Ramos (cell line): ENCODE results near the gene EXTL1.
"Not testable (repeated sequence)": the region's sequence is repeated elsewhere in the genome, so short reads cannot be mapped to it uniquely, and the experiment has no call there.

Experiments used
- in situ Hi-C: fragments of 300-500 bp; cut with MboI; formaldehyde crosslinking; loops from one replicate; pipeline ENCODE4 v1.14.3; 2022; ENCODE audit warnings: low sequenced_read_pairs; ENCODE audit not compliant: unreplicated experiment

Gene EXTL1, protein sequence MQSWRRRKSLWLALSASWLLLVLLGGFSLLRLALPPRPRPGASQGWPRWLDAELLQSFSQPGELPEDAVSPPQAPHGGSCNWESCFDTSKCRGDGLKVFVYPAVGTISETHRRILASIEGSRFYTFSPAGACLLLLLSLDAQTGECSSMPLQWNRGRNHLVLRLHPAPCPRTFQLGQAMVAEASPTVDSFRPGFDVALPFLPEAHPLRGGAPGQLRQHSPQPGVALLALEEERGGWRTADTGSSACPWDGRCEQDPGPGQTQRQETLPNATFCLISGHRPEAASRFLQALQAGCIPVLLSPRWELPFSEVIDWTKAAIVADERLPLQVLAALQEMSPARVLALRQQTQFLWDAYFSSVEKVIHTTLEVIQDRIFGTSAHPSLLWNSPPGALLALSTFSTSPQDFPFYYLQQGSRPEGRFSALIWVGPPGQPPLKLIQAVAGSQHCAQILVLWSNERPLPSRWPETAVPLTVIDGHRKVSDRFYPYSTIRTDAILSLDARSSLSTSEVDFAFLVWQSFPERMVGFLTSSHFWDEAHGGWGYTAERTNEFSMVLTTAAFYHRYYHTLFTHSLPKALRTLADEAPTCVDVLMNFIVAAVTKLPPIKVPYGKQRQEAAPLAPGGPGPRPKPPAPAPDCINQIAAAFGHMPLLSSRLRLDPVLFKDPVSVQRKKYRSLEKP

DNA sequence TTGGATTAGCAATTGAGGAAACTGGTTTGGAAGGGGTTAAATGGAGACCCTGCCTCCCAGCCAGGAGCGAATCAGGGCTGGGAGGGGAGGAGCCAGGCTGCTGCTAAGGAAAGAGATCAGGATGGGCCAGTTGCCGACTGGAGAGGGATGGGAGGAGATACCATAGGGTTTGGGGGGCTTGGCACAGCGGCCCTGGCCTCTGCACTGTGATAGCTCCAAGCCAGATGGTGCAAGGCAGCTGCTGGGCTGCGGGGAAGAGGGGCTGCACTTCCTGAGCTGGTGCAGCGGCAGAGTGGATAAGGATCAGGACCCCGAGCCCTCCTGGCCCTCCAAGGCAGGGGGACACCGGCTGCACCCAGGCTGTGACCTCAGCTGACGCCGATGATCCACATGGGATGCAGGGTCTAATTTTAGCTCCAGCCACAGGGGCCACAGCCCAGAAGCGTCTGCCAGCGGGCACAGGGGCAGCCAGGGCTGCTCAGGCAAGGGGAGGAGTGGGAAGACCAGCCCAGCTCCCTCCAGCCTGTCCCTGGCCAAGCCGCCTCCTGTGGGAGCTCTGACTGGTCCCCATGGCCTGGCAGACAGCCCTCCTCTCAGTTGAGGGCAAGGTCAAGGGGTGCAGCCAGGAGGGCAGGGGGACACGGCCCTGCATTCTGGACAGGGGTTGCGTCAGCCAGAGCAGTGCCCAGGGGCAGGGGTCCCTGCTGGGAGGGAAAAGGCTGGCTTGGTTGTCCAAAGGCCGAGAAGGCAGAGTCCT lies at the start of gene EXTL1:
EXTL1 (plus strand) TSS at position 129 of the 757 bp plus-strand sequence. CDS start 872 bp downstream, outside the sequence.
- in situ Hi-C loops, result no loop called here

DNA sequence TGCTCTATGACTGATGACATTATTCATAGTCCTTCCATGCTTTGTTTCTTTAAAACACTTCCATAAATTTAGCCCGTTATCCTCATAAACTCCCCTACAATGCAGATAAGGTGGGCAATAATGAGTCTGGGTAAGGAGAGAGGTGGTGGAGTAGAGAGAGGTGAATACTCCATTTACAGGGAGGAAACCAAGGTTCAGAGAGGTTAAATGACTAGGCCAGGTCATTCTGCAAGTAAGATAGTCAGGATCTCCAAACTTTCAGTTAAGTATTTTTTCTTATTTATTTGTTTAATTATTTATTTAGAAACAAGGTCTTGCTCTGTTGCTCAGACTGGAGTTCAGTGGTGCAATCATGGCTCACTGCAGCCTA lies 49.8 kb upstream of the EXTL1 start:
- in situ Hi-C loops, result no loop called here

DNA sequence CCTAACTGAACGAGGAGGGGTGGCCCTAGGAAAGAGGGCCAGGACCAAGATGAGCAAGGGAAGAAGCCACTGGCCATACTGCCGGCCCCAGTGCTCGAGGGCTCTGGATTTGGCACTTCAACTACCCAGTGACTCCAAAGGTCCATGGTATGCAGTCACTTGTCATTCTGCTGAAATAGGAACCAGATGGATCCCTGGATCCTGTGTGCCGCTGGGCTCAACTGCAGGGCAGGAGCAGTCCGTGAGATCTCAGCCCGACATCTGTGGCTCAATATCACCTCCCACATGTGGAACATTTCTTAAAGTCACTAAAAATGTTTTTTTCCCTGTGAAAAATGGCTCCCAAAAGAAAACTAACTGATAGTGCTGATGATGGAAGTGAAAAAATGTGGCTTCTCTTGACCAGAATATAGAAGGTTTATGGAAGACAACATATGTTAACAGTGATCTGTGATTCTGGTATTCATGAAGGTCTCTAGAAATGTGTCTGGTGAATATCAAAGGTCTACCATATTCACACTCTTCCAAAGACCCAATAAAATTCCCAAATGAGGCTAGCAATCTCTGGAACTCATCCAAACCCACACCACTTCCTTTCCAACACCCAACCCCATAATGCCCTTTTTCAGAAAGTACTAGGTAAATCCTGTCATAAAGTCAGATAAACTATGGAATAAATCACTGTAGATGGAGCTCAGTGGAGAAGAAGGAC lies 47.8 kb upstream of the EXTL1 start:
- in situ Hi-C loops, result no loop called here

DNA sequence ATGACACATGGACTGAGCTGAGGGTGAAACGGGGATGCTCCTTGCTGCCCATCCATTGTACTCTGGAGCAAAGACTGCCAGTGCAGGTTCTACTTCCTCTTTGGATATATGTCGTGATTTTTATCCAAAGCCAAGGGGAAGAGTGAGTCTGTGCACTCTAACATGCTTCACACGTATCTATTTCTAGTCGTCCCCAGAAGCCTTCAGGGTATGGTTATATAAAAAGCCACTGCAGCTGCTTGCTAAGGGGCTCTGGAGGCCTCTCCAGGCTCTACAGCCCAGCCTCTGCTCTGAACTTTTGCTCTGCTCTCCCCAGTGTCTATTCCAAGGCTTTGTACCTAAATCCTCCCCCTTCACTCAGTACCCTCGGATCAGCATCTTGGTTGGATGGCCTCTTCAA lies 43.8 kb upstream of the EXTL1 start:
- in situ Hi-C loops, result no loop called here

DNA sequence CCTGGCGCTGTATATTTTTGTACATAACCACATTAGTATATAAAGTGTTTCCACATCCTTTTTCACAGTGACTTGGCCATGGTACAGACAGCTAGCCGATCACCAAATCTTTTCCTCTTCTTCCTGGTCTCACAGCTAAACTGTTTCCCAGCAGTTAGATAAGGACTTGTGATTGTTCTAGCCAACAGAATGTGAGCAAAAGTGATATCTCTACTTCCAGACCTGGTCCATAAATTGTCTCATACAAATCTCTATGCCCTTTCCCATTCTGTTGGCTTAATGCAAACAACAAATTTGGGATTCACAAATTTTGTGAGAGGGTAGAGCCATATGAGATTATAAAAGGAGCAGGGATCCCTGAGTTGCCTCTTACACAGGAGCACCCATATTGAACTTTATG lies 43.2 kb upstream of the EXTL1 start:
- in situ Hi-C loops, result no loop called here

DNA sequence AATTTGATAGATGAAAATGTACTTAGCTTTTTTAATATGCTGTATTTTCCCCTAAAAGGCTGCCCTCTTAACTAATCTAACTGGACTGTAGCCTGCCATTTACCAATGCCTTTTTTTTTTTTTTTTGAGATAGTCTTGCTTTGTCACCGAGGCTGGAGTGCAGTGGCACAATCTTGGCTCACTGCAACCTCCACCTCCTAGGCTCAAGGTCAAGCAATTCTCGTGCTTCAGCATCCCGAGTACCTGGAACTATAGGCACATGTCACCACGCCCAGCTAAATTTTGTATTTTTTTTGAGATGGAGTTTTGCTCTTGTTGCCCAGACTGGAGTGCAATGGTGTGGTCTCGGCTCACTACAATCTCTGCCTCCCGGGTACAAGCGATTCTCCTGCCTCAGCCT lies 42.4 kb upstream of the EXTL1 start:
- in situ Hi-C loops, result no loop called here

DNA sequence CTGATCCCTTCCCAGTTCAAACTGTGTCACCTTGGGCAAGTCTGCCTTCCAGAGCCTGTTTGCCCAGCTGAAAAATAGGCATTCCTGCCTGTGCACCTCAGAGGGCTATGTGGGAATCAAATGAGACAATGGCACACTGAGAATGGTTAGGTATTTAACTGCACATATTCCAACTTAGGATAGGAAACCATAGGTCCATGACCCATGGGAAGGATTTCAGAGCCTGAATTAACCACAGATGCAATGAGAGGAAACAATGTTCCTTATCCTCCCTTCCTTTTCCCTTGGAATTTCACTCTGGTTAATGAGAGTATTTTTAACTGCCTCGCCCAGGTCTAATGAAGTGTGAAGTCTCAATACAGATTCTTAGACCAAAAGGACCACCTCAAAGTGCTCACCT lies 36.4 kb upstream of the EXTL1 start:
- in situ Hi-C loops, result no loop called here

DNA sequence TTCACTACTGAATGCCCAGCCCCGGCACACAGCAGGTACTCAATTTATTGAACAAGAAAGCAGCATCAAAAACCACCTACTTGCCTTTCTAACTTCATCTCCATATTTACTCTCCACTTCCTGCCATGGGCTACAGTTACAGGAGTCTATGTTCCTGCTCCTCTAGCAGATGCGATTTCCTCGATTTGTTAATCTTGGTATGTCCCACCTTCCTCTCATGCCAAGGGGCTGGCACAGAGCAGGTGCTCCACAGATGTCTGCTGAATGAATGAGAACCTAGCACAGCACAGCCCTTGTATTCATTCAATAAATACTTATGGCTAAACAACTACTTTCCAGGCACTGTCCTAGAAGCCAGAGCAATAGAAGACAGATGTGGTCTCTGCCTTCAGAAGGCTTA lies 35.9 kb upstream of the EXTL1 start:
- in situ Hi-C loops, result no loop called here

DNA sequence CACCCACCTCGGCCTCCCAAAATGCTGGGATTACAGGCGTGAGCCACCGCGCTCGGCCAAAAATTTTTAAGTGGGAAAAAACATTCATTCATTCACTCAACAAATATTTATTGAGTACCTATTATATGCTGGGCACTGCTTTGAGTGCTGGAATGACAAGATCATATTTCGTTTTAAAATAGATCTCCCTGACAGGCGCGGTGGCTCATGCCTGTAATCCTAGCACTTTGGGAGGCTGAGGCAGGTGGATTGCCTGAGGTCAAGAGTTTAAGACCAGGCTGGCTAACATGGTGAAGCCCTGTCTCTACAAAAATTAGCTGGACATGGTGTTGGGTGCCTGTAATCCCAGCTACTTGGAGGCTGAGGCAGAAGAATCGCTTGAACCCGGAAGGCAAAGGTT lies 34.8 kb upstream of the EXTL1 start:
- in situ Hi-C loops, result not testable (repeated sequence)

DNA sequence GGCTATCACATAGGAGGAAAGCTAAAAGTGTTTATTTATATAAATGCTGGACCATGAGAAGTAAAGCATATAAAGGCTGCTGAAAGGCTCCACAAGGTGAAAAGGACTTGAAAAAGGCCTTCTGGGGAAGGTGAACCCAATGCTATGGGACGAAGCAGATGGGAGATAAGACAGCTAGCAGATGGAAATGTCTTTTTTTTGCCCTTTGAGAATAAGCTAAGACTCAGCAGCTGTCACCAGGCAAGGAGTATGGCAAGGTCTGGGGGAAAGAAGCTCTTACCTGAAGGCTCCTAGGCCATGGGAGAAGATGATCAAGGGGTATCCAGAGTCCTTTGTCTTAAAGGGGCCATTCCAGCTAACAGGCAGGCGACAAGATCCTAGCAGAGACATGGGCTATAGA lies 33.6 kb upstream of the EXTL1 start:
- in situ Hi-C loops, result no loop called here

DNA sequence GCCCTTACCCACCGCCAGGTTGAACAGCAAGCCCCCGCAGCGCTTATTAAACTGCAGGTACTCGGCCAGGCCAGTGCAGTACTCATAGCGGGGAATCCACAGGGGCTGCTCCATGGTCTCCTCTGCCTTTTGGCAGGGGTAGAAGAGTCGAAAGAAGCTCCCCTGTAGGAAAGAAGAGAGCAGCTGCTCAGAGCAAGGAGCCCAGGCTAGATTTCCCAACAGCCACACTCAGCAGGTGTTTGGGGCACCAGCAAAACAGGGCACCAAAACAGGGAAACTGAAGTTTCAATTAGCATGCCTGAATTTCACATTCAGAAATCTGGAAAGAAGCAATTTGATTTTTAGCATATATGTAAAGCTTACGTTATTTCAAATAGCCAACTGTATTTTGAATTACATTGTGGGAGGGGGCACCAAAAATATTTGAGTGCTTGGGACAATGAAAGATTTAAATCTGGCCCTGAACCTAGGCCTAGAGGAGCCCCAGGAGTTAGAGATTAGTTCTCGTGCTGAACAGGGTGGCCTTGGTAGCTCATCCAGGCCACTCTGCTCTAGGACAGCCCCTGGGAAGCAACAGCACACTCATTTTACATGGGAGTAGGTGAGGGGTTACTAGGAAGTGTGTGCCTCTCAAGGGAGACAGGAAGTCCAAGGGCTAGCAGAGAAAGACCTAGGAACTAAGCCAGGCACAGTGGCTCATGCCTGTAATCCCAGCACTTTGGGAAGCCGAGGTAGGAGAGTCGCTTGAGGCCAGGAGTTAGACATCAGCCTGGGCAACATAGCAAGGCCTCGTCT lies 31.9 kb upstream of the EXTL1 start:
- in situ Hi-C loops, result no loop called here

DNA sequence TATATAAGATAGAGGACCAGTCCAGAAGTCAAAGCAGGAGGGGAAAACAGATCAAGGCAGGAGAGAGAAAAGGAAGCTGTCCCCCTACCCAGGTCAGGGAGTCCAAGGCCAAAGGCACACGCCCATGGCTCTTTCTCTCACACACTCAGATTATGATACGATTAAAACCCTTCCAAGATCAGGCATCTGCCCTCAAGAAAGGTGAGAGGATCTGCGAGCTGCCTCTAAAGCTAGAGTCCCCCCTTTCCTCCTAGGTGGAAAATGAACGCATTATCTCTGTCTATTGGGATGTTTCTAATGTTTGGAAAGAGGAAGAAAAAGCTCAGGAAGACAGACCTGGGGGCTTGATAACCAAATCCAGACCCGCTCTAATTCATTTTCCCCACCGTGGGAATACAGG lies 31.3 kb upstream of the EXTL1 start:
- in situ Hi-C loops, result no loop called here

DNA sequence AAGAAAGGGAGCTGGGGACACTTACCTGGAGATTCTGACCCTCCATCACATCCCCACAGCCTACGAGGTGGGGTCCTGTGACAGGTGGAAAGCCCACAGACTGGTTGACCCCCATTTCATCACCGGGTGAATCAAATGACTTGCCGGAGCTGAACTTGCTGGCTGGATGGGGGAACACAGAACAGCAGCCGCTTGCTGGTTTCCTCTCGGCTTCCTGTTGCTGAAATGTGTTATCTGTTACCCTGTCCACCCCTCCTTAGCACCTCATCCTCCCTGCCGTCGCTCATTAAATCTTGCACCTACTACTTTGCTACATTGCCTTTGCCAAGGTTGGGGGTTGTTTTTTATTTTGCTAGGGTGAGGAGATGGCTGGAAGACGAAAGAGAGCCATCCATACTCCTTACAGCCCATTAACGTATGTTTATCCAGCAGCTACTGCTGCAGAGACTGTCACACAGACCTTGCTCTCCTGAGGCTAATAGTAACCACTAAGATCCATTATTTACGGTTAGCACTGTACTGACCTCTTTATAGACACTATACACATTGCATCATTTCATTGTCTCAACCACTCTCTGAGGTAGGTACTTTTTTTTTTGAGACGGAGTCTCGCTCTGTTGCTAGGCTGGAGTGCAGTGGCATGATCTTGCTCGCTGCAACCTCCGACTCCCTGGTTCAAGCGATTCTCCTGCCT lies 30.7 kb upstream of the EXTL1 start:
- in situ Hi-C loops, result no loop called here

DNA sequence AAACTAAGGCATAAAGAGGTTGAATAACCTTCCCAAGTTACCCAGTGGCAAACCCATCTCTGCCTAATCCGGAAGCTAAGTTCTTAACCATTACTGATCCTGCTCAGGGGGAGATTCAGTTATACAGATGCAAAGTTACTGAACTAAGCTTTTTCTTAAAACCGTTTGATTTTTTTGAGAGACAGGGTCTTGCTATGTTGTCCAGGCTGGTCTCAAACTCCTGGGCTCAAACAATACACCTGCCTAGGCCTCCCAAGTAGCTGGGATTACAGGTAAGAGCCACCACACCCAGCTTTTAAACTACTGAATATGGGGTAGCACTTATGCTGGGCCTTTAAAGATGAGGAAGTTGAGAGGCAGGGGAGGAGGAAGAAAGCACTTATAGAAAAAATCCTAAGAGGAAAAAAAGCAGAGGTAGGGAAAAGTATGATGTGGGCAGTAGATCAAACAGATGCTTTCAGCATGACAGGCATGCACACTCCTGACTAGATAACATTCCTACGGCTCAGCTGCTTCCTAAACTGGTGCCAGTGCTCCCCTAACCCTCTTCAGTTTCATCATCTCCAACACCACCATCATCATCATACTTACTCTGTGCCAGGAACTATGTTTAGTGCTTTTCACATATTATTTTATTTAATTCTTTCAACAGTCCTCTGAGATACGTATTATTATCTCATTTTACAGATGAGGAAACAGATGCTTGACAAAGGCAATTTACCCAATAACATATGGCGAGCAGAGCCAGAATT lies 29.5 kb upstream of the EXTL1 start:
- in situ Hi-C loops, result no loop called here

DNA sequence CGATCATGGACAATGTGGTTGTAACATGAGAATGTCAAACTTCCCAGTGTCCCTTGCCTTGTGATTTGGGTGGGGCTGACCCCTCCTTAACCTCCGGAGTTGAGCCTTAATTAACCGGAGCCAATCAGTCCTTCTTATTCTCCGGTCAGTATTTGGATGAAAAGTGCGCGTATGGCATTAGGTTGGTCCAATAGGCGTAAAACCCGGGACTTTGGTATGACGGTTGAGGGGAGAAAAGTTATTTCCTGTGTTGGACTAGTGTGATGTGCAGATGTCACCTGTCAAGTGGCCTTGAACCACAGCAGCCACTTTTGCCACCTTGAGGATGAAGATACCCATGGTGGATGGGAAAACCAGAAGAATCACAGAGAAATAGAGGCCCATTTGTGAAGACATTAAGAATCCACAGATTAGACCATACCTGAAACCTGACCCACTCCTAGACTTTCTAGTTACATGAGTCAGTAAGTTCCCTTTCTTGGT lies 28.8 kb upstream of the EXTL1 start:
- in situ Hi-C loops, result no loop called here

DNA sequence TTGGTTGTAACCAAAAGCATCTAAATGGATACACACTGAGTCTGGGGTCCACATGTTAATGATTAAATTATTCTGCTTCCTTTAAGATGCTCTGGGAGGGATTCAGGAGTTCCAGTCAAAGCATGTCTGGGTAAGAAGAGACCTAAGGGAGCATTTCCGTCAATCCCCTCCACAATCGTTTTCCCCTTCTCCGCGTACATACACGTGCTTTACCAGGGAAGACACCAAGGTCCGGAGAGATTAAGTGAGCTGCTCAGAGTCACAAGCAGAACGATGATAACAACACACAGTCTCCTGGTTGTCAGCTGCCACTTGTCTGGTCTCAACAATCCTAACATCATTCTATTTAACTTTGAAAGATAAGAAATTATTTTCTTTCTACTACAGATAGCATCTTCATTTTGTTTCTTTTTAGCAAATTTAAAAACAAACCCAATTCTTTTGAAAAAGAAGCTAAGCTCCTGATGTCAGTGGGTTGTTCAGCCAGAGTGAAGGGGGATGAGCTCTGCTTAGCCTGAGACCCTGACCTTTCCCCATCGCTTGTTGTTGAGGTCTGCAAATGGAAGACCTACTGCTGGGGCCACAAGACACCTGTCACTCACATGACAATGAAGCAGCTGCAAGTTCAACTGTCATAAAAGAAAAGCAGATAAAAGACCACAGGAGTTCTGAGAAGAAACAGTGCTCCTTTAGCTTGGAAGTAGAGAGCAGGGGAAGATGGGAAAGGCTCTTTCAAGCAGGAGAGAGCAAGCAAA lies 28.2 kb upstream of the EXTL1 start:
- in situ Hi-C loops, result no loop called here

DNA sequence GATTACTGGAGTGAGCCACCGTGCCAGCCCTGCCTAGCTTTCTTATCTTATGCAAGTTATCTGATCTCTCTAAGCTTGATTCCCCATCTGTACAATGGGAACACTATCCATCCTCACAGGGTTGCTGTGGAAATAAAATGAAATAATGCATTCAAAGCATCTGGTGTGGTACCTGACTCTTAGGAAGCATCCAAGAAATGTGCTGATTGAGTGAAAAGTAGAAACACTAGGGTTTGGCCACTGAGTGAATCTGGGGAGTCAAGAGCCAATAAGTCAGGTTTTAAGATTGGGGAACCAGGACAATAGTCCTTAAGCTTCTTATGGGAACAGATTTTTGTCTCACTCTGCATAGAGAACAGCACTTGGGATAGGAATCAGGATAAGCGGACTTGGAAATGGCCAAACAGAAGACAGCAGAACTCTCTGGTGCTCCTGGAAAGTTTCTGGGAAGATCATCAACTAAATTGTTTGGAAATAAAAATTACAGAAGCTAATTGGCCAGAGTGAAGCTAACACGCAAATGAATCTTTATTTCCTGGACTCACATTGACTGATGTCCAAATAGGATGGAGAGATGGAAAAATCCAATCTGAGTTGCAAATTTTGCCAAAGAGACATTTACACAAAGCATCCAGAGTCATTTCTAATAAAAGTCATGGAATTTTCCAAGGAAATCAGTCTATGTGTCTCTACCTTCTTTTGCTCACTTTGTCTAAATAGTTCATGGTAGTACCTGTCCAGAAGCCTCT lies 27.0 kb upstream of the EXTL1 start:
- in situ Hi-C loops, result loop anchor here (5.0 kb wide), 1 partner anchor 97 kb away; no protein-coding TSS in a partner anchor
